Right lobe of liver (tissue), 6 donors: ENCODE measurements around the gene PRC1. TPM values are rescaled to one million over a fixed set of nuclear protein-coding genes. Genes with fewer than 3 reads are reported as not detected.

Experiments used
- ATAC-seq, 4 donors: fragments of 200-7000 bp; cut with Tn5 transposase; one replicate each; pipeline ENCODE4 v1.9.1; 2020; ENCODE audit warnings: mild to moderate bottlenecking in 4 of 4, moderate library complexity in 4 of 4
- DNase-seq, 3 donors: peaks; one replicate each; pipeline ENCODE4 v3.0.0-alpha.2; 2020
- H3K27ac ChIP-seq, 3 donors: fragments of 200-600 bp; one replicate each; pipeline ENCODE4 v1.8.0; 2022
- H3K27me3 ChIP-seq, 2 donors: fragments of 200-600 bp; one replicate each; pipeline ENCODE4 v1.8.0; 2022
- H3K36me3 ChIP-seq, 4 donors: fragments of 200-600 bp; sonication (generic) in 1 of 4; one replicate each; pipeline versions ENCODE4 v1.5.1 to v1.8.0; 2017 to 2022; ENCODE audit warnings: control low read depth in 1 of 4
- H3K4me1 ChIP-seq, 4 donors: fragments of 200-600 bp; sonication (generic) in 1 of 4; one replicate each; pipeline versions ENCODE4 v1.5.1 to v1.8.0; 2017 to 2022; ENCODE audit warnings: control low read depth in 1 of 4
- H3K4me3 ChIP-seq, 3 donors: fragments of 200-600 bp; one replicate each; pipeline ENCODE4 v1.8.0; 2022
- H3K9me3 ChIP-seq, 4 donors: fragments of 200-600 bp; sonication (generic) in 1 of 4; one replicate each; pipeline versions ENCODE4 v1.5.1 to v1.8.0; 2017 to 2022; ENCODE audit warnings: control low read depth in 1 of 4
- CTCF ChIP-seq, 4 donors: fragments of 200-600 bp in 3 of 4; fragments of 450-650 bp in 1 of 4; IDR thresholded peaks; one replicate each; pipeline versions ENCODE4 v1.5.1 to v1.8.0; 2016 to 2022; ENCODE audit warnings: antibody characterized with exemption in 4 of 4, mild to moderate bottlenecking in 2 of 4
- POLR2A ChIP-seq: fragments of 450-650 bp; IDR thresholded peaks from one replicate; pipeline ENCODE4 v1.6.1; 2017; ENCODE audit warnings: antibody characterized with exemption, mild to moderate bottlenecking
- WGBS: methylation state at CpG from one replicate; pipeline ENCODE4 v1.1.6; 2018; ENCODE audit warnings: low coverage, low lambda C conversion rate; ENCODE audit not compliant: insufficient coverage; ENCODE audit errors: missing lambda C conversion rate; 5-methylcytosine and 5-hydroxymethylcytosine counted together
- intact Hi-C, 2 donors: fragments of 100-400 bp; cut with DNase I; formaldehyde crosslinking; loops; one replicate each; pipeline versions ENCODE4 v1.11.2 to v1.14.1; 2022
- long read RNA-seq: library from polyadenylated mRNA; unstranded; transcript quantifications from one replicate; pipeline ENCODE4 v2.0.0, GENCODE V29; 2019
- total RNA-seq, 6 experiments: library from RNA; depleted of rRNA in 2 of 6; stranded (reverse); fragments of >200 nt in 2 of 6; fragmentation: NEBNext Ultra II Directional in 3 of 6; extraction: Animal tissue kit (Norgen Biotek cat#: 25700) in 3 of 6; gene quantifications; one replicate each; pipeline versions ENCODE4 v1.1.0 to v1.2.4, GENCODE V29; 2016 to 2023
- donor health status: DM: no; HTN: yes; CAD: no.
- donor health status: DM: no; HTN: no; CAD: no.
- donor health status: DM: no; HTN: no; CAD: no.
- donor health status: DM: no; HTN: yes; CAD: no.
- donor health status: DM: no; HTN: yes; CAD: no.

PRC1 gene
- 1 to 10 TPM; 1.2 to 8.8 (median 4.3) TPM for total RNA-seq
- long read RNA-seq, partial matches to known transcripts = 1 of 1 reads
- long read RNA-seq, other reads (novel, unspliced or antisense) = 0 of 1 reads

GRCh38 chr15:90994417-90995311 lies at the start of gene PRC1:
PRC1 (minus strand) TSS chr15:90994535; CDS start chr15:90994417, 118 bp downstream.
- intact Hi-C loops = no loop called here
- WGBS = 2% methylated on average over 18 of the region's 75 CpGs
- peak; percentile 99 to 100 (median 100) for ATAC-seq

GRCh38 chr15:91043202-91043874 lies 49.0 kb upstream of the PRC1 start:
- Histone ChIP-seq H3K4me1 (no peaks in the 10 kb centered on the region), H3K4me3 (no peak overlapping the region), H3K27ac (no peak overlapping the region), H3K36me3 (no peaks in the 10 kb centered on the region), H3K27me3 (no peaks in the 10 kb centered on the region), H3K9me3 (no peaks in the 10 kb centered on the region)
- intact Hi-C loops = no loop called here
- WGBS = 92% methylated on average over 3 of the region's 11 CpGs
- TF ChIP-seq CTCF (IDR thresholded peaks at IDR 0.05) (no peak), POLR2A (no peak)
- DNase-seq (no peak), ATAC-seq (no peak)

More at GRCh38 chr15:90994417-90995311, at the start of gene PRC1:
- peak within 1 kb of the TSS; percentile 72 to 78 (median 75) for H3K4me3 ChIP-seq
- peaks cover 0 to 5% (median 2%) of the 10 kb centered on the region in 4 donors for H3K4me1 ChIP-seq
- no peaks in the 10 kb centered on the region for H3K9me3 ChIP-seq
- H3K27me3 ChIP-seq = no peaks in the 10 kb centered on the region
- H3K27ac ChIP-seq = peak within 1 kb of the TSS; percentile 10 to 58 (median 49)
- TF ChIP-seq CTCF (IDR thresholded peaks at IDR 0.05) (no peak), POLR2A (peak; percentile 61)
- peak; percentile 99 for DNase-seq
- H3K36me3 ChIP-seq = peaks cover 0 to 13% (median 5%) of the 10 kb centered on the region in 4 donors

- no peak for DNase-seq
- H3K27me3 ChIP-seq = no peaks in the 10 kb centered on the region
- TF ChIP-seq POLR2A (no peak), CTCF (IDR thresholded peaks at IDR 0.05) (no peak)
- intact Hi-C loops = no loop called here
- no peaks in the 10 kb centered on the region for H3K4me1 ChIP-seq
- H3K9me3 ChIP-seq = no peaks in the 10 kb centered on the region
- no peak overlapping the region for H3K27ac ChIP-seq
- ATAC-seq = no peak
- H3K4me3 ChIP-seq = no peak overlapping the region
- no peaks in the 10 kb centered on the region for H3K36me3 ChIP-seq
- 62% methylated on average over 8 of the region's 8 CpGs for WGBS
Measured at GRCh38 chr15:91040856-91041255, 46.5 kb upstream of the PRC1 start.

GRCh38 chr15:91039996-91040395 lies 45.7 kb upstream of the PRC1 start:
- Histone ChIP-seq H3K4me1 (no peaks in the 10 kb centered on the region), H3K36me3 (no peaks in the 10 kb centered on the region), H3K27ac (no peak overlapping the region), H3K9me3 (no peaks in the 10 kb centered on the region), H3K27me3 (no peaks in the 10 kb centered on the region), H3K4me3 (no peak overlapping the region)
- no peak for DNase-seq
- TF ChIP-seq CTCF (IDR thresholded peaks at IDR 0.05) (no peak), POLR2A (no peak)
- ATAC-seq = no peak
- intact Hi-C loops = loop anchor here in 1 of 2 donors (10.0 kb wide), 1 partner anchor 85 kb away; the partner anchor contains the start of gene RCCD1
- WGBS = 0% methylated on average over 1 of the region's 3 CpGs
